Ovary (tissue), 9 donors: Measurements from ENCODE around the gene CYB561A3. TPM values are rescaled to one million over a fixed set of nuclear protein-coding genes. Genes with fewer than 3 reads are reported as not detected.

ENCODE experiments used
- DNase-seq, 5 donors: peaks; one replicate each; pipeline ENCODE4 v3.0.0-alpha.2; 2019 to 2020
- H3K27ac ChIP-seq, 2 donors: fragments of 200-600 bp; one replicate each; pipeline versions ENCODE4 v1.5.1 to v1.8.0; 2019 to 2022
- H3K27me3 ChIP-seq: fragments of 200-600 bp; one replicate; pipeline ENCODE4 v1.8.0; 2022
- H3K36me3 ChIP-seq: fragments of 200-600 bp; sonication (generic); one replicate; pipeline ENCODE4 v1.5.1; 2019
- H3K4me1 ChIP-seq: one replicate; pipeline ENCODE4 v1.8.1; 2013; ENCODE audit warnings: mild to moderate bottlenecking, moderate library complexity; ENCODE audit not compliant: insufficient read depth
- H3K4me3 ChIP-seq: fragments of 200-600 bp; sonication (generic); one replicate; pipeline ENCODE4 v1.5.1; 2017
- H3K9me3 ChIP-seq, 2 donors: fragments of 200-600 bp in 1 of 2; sonication (generic) in 1 of 2; one replicate each; pipeline versions ENCODE4 v1.5.1 to v1.8.1; 2013 to 2019; ENCODE audit warnings: mild to moderate bottlenecking in 1 of 2, moderate library complexity in 1 of 2
- CTCF ChIP-seq, 3 donors: fragments of 450-650 bp in 2 of 3; fragments of 200-600 bp in 1 of 3; IDR thresholded peaks; one replicate each; pipeline versions ENCODE4 v1.5.1 to v1.8.0; 2016 to 2022; ENCODE audit warnings: antibody characterized with exemption in 3 of 3, mild to moderate bottlenecking in 1 of 3
- EP300 ChIP-seq: sonication (generic); formaldehyde crosslinking; IDR thresholded peaks from one replicate; pipeline ENCODE4 v1.6.1; 2017; ENCODE audit warnings: antibody characterized with exemption
- POLR2A ChIP-seq: fragments of 450-650 bp; IDR thresholded peaks from one replicate; pipeline ENCODE4 v1.6.1; 2017; ENCODE audit warnings: antibody characterized with exemption, mild to moderate bottlenecking, moderate library complexity
- WGBS, 3 donors: extraction: QIAGEN DNeasy Blood & Tissue Kit in 1 of 3; methylation state at CpG; one replicate each; pipeline versions ENCODE4 v1.1.5 to v1.1.7; 2013 to 2017; 5-methylcytosine and 5-hydroxymethylcytosine counted together
- intact Hi-C, 4 donors: fragments of 100-400 bp; cut with DNase I; formaldehyde crosslinking; loops; one replicate each; pipeline versions ENCODE4 v1.11.0 to v1.15.1; 2022 to 2023
- polyA plus RNA-seq, 2 donors: library from polyadenylated mRNA; stranded (reverse); fragments of 200-250 nt in 1 of 2; fragments of 350-450 nt in 1 of 2; fragmentation: Illumina TruSeq in 1 of 2; extraction: RNeasy Lipid Tissue Mini Kit (QIAGEN cat#74804) in 1 of 2; gene quantifications; one replicate each; pipeline ENCODE4 v1.2.3, GENCODE V29; 2013 to 2014
- total RNA-seq, 7 donors: library from RNA; depleted of rRNA in 2 of 7; stranded (reverse); fragments of >200 nt in 2 of 7; fragmentation: NEBNext Ultra II Directional in 3 of 7; extraction: Animal tissue kit (Norgen Biotek cat#: 25700) in 3 of 7; gene quantifications; one replicate each; pipeline versions ENCODE4 v1.1.0 to v1.2.4, GENCODE V29; 2016 to 2023
- donor health status: DM: no; HTN: no; CAD: no; lungs with moderate emphysema.
- donor health status: DM: no; HTN: no; CAD: no.
- donor health status: Bipolar disorder and iron deficiency.
- donor health status: DM: yes; HTN: yes; CAD: no.
- donor health status: DM: no; HTN: no; CAD: no.
- donor health status: DM: yes; HTN: yes; CAD: no.

Gene CYB561A3
- total and polyA plus RNA-seq, 9 donors = 24.1 to 58.3 (median 44.1) TPM

- Histone ChIP-seq H3K36me3 (no peaks in the 10 kb centered on the region), H3K9me3 (no peaks in the 10 kb centered on the region), H3K4me1 (peaks cover 22% of the 10 kb centered on the region), H3K27ac (no peak overlapping the region), H3K4me3 (no peak overlapping the region), H3K27me3 (no peaks in the 10 kb centered on the region)
- intact Hi-C loops = no loop called here
- TF ChIP-seq CTCF (IDR thresholded peaks at IDR 0.05) (no peak), EP300 (no peak), POLR2A (no peak)
- WGBS, 3 donors = 88 to 89% (median 88%) methylated on average over 8 of the region's 8 CpGs
- DNase-seq = no peak
Observed at GRCh38 chr11:61372659-61373420, 11.2 kb upstream of the CYB561A3 start.

DNA sequence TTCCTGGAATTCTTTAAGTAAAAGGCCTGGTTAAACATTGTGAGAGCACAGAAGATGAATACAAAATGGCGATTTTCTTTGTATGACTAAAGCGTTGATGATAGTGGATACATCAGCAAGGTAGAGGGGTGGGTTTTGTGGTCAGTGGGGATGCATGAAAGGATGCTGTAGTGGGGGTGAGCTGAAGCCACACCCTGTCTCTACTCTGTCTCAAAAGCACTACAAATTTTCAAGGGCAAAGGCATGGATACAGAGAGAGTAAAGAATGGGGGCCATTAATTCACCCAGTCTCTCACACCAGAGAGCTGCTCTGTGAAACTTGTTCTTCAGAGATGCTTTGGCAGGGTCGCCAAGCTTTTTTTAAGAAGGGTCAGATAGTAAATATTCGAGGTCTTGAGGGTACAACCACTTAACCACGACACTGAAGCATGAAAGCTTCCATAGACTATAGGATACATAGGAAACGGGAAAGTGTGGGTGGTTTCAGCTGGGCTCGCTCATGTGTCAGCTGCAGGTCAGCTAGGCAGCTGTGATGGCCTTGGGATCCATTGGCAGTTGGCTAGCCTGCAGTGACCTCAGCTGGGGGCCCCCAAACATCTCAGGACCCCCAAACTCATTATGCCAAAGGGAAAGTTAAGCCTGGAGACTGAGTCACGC lies 8.8 kb upstream of the CYB561A3 start:
- TF ChIP-seq POLR2A (no peak), EP300 (no peak), CTCF (IDR thresholded peaks at IDR 0.05) (no peak)
- 72 to 88% (median 81%) methylated on average over 8 of the region's 8 CpGs for WGBS, 3 donors
- Histone ChIP-seq H3K4me3 (no peak overlapping the region), H3K4me1 (peaks cover 22% of the 10 kb centered on the region), H3K27ac (peak overlapping the region in 1 of 2 donors; percentile 66), H3K27me3 (no peaks in the 10 kb centered on the region), H3K36me3 (no peaks in the 10 kb centered on the region), H3K9me3 (no peaks in the 10 kb centered on the region)
- intact Hi-C loops = no loop called here
- DNase-seq = no peak

- no peaks in the 10 kb centered on the region for H3K27me3 ChIP-seq
- intact Hi-C loops = no loop called here
- peaks cover 22% of the 10 kb centered on the region for H3K4me1 ChIP-seq
- H3K27ac ChIP-seq = peak overlapping the region in 1 of 2 donors; percentile 66
- TF ChIP-seq EP300 = no peak
- TF ChIP-seq POLR2A = no peak
- no peak for TF ChIP-seq CTCF (IDR thresholded peaks at IDR 0.05)
- WGBS, 3 donors = 18 to 31% (median 22%) methylated on average over 9 of the region's 9 CpGs
- no peaks in the 10 kb centered on the region for H3K9me3 ChIP-seq
- DNase-seq = peak; percentile 75 to 89 (median 84)
- H3K36me3 ChIP-seq = no peaks in the 10 kb centered on the region
- no peak overlapping the region for H3K4me3 ChIP-seq
Observed at GRCh38 chr11:61369372-61370348, 8.0 kb upstream of the CYB561A3 start.

DNA sequence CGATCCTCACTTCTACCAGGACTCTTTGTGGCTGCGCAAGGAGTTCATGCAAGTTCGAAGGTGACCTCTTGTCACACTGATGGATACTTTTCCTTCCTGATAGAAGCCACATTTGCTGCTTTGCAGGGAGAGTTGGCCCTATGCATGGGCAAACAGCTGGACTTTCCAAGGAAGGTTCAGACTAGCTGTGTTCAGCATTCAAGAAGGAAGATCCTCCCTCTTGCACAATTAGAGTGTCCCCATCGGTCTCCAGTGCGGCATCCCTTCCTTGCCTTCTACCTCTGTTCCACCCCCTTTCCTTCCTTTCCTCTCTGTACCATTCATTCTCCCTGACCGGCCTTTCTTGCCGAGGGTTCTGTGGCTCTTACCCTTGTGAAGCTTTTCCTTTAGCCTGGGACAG lies 7.0 kb upstream of the CYB561A3 start:
- Histone ChIP-seq H3K27me3 (no peaks in the 10 kb centered on the region), H3K4me3 (no peak overlapping the region), H3K27ac (peak overlapping the region in 1 of 2 donors; percentile 47), H3K4me1 (peaks cover 22% of the 10 kb centered on the region), H3K36me3 (no peaks in the 10 kb centered on the region), H3K9me3 (no peaks in the 10 kb centered on the region)
- intact Hi-C loops = no loop called here
- peak in 1 of 5 donors; percentile 30 for DNase-seq
- no peak for TF ChIP-seq EP300
- TF ChIP-seq POLR2A = no peak
- TF ChIP-seq CTCF (IDR thresholded peaks at IDR 0.05) = no peak
- 89 to 91% (median 89%) methylated on average over 7 of the region's 7 CpGs for WGBS, 3 donors
